DMS79 (cell line): ENCODE results near the gene NET1.
"Not testable (repeated sequence)": the region's sequence is repeated elsewhere in the genome, so short reads cannot be mapped to it uniquely, and the experiment has no call there.

ENCODE experiments used
- DNase-seq: peaks from one replicate; lab custom pipeline; 2025; lab: John Stamatoyannopoulos, UW

NET1 gene

GRCh38 chr10:5412277-5412941 lies at the start of gene NET1:
Gene NET1, plus strand, starts transcription at chr10:5412557. Its CDS starts 136 bp downstream, at chr10:5412693.
- peak; percentile 68 for DNase-seq

GRCh38 chr10:5362873-5363272 lies 49.5 kb upstream of the NET1 start:
- no peak for DNase-seq

- DNase-seq: no peak
Measured at GRCh38 chr10:5364374-5364773, 48.0 kb upstream of the NET1 start.

GRCh38 chr10:5364890-5365338 lies 47.4 kb upstream of the NET1 start, which contains the start of gene UCN3:
Gene UCN3, plus strand, starts transcription at chr10:5364966. Its CDS starts 8,755 bp downstream, at chr10:5373721.
- DNase-seq: no peak

DNA sequence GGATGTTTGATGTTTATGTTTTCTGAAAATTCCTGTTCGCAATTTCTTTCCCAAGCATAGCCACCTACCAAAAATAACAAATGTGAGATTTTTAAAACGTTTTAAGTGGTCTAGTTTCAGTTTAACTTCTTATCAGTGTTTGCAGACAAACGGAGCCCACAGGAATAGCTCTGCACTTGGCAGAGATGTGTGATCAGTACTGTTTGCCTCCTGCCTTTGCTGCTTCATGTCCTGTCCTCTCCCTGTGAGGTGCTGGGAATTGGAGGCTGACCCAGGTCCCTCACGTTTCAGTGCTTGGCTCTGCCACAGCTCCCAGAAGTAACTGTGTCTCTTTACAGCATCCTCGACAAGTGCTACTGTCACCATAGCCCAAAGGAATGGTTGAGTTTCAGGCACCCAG lies 46.4 kb upstream of the NET1 start:
- no peak for DNase-seq

DNA sequence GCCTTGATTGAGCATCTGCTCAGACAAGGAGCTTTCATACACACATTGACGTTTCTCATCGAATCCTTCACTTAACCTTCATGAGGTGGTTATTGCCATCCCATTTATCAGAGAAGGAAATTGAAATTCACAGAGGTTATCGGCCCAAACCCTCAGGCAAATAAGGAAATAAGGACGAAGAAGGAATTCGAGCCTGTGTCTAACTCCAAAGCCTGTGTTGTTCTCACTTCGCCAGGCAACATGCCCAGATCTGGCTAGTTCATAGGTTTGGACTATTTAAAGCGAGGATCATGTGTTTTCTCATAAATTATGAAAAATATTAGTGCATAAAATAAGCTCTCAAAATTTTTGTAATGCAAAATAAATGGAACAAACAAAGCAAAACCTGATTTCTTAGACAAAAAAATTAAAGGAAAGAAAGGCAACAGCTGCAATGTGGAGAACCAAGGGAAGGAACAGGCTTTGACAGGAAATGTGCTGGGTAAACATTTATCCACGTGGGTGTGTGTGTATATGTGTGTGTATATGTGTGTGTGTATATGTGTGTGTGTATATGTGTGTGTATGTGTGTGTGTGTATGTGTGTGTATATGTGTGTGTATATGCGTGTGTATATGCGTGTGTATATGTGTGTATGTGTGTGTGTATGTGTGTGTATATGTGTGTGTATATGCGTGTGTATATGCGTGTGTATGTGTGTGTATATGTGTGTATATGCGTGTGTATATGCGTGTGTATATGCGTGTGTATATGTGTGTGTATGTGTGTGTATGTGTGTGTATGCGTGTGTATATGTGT lies 42.8 kb upstream of the NET1 start:
- DNase-seq: no peak

DNA sequence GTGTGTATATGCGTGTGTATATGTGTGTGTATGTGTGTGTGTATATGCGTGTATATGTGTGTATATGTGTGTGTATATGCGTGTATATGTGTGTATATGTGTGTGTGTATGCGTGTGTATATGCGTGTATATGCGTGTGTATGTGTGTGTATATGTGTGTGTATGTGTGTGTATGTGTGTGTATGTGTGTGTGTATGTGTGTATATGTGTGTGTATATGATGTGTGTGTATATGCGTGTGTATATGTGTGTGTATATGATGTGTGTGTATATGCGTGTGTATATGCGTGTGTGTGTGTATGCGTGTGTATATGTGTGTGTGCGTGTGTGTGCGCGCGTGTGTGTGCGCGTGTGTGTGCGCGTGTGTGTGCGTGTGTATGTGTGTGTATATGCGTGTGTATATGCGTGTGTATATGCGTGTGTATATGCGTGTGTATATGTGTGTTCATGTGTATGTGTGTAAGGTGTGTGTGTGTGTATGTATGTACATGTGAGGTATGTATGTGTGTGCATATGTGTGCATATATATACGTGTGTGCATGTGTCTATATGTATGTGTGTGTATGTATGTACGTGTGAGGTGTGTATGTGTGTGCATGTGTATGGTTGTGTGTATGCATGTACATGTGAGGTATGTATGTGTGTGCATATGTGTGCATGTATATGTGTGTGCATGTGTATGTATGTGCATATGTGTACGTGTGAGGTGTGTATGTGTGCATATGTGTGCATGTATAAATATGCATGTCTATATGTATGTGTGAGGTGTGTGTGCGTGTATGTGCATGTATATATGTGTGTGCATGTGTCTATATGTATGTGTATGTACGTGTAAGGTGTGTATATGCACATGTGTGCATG lies 41.6 kb upstream of the NET1 start:
- DNase-seq: no peak

DNA sequence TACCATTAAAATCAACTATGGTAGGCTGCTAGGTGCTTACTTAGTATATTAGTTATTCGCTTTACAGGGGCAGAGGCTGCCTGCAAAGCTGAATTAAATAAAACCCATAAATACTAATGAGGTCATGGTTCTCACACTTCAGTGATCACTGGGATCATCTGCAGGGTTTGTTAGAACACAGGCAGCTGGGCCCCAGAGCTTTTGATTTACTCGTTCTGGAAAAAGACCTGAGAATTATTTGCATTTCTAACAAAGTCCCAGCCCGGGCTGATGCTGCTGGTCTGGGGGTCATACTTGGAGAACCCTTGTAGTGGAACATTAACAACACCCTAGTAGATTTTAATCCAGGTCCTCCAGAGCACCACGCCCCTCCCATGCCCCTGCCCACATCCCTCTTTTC lies 39.0 kb upstream of the NET1 start:
- DNase-seq: no peak

GRCh38 chr10:5373891-5374611 lies 38.3 kb upstream of the NET1 start:
- no peak for DNase-seq

DNA sequence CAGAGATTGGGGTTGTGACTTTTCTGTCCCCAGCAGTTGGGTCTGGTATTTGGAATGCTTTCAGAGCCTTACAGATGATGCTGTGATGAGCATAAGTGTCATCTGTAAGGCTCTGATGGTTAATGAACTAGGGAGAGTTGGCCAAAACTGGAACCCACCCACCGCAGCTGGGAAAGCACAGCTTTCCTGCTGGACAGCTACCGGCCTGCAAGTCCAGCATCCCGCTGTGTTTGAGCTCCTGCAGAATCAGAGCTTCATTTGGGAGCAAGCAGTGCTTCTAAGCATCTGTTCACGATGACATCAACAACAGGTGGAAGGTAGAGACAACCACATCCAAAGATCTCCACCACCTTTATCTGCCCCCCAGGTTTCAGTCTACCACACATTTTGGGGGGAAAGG lies 35.9 kb upstream of the NET1 start:
- DNase-seq: no peak

GRCh38 chr10:5379202-5379601 lies 33.2 kb upstream of the NET1 start:
- not testable (repeated sequence) for DNase-seq

- DNase-seq: not testable (repeated sequence)
Measured at GRCh38 chr10:5380395-5380794, 32.0 kb upstream of the NET1 start.

DNA sequence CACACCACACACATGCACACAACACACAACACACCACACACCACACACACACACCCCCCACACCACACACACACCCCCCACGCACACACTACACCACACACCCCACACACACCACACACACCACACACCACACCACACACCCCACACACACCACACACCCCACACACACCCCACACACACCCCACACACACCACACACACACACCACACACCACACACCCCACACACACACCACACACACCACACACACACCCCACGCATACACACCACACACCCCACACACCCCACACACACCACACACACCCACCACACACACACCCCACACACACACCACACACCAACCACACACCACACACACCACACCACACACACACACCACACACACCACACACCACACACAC lies 31.2 kb upstream of the NET1 start:
- DNase-seq: no peak

DNA sequence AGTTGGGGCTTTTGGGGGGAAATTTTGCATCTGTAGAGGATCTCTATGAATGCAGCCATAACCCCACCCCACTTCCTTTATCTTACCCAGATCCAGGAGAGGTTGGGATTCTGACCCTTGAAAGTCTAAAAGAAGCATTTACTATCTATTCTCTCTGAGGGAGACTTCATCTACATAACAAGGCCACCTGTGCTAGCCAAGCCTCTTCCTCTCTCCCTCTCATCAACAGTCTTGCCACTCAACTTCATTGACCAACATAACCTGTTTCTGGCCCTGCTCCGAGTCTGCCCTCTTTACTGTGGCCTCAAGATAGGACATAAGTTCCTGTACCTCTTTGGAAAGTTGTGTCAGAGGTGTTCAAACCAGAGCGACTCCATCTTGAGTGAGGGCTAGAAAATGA lies 27.1 kb upstream of the NET1 start:
- DNase-seq: no peak

GRCh38 chr10:5387169-5387568 lies 25.2 kb upstream of the NET1 start:
- DNase-seq: no peak

DNA sequence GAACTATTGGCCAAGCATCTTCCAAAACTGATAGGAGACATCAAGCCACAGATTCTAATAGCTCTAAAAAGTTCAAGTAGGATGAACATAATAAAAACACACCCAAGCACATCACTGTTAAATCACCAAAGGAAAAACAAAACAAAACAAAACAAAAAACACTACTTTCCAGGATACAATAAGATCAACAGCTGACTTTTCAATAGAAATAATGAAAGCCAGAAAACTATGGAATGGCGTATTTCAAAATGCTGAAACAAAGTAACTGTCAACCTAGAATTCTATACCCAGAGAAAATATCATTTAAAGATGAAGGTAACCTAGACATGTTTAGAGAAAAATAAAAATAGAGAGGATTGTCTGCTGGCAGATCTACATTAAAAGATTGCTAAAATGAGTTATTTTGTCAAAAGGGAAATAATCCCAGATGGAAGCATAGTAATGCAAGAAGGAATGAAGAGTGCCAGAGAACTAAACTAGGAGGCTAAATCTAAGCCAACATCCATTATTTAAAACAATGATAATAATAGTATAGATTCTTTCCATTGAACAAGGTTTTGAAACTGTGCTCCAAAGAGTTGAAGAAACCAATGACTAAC lies 21.7 kb upstream of the NET1 start:
- DNase-seq: no peak

- DNase-seq: no peak
Measured at GRCh38 chr10:5391790-5392189, 20.6 kb upstream of the NET1 start.

GRCh38 chr10:5393529-5393928 lies 18.8 kb upstream of the NET1 start:
- no peak for DNase-seq

DNA sequence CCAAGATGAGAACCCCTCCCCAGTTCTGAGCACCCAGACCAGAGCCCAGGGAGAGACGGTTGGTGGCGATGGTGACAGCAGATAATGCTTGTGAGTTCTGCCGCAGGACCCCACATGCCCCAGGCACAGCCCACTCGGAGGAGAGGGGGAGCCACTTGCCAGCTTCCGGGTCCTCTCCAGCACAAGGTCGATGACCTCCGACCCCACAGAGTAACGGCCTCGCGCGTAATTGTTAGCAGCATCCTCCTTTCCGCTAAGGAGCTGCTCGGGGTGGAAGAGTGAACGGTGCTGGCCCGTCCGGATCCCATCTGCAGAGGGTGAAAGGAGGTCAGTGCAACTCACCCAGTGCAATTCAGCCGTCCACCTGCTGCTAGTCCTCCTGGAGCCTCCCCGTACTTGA lies 17.2 kb upstream of the NET1 start:
- no peak for DNase-seq

GRCh38 chr10:5396556-5397300 lies 15.6 kb upstream of the NET1 start:
- DNase-seq: peak; percentile 37

DNA sequence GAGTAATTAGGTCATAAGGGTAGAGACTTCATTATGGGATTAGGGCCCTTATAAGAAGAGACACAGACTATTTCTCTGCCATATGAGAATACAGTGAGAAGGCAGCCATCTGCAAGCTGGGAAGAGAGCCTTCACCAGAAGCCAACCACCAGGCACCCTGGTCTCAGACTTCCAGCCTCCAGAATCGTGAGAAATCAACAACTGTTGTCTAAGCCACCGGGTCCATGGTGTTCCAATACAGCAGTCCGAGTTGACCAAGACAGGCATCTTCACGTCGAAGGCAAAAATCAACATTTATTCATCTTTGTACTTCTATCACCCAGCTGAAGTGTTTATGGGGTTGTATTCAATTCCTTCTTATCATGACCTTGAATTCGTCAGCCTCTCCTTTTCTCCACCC lies 13.0 kb upstream of the NET1 start:
- no peak for DNase-seq
